Measurements from ENCODE around the gene PAPOLG. TPM values are rescaled to one million over a fixed set of nuclear protein-coding genes. Genes with fewer than 3 reads are reported as not detected.
A peak's percentile ranks its signal among the peaks of the same experiment; 100 is the strongest.

PAPOLG gene
- total RNA-seq, 5 donors from 2014 or later (not counting 1 experiment from before 2014, with no cell fraction given): 20.6 to 34.8 (median 29.6) TPM

- Histone ChIP-seq H3K9me3 (no peaks in the 10 kb centered on the region), H3K36me3 (ENCODE audit: control insufficient read depth in 2 of 2, extremely low read depth in 1 of 2, insufficient read depth in 1 of 2, low read length in 1 of 2) (no peaks in the 10 kb centered on the region), H3K27ac (ENCODE audit: low read length) (no peak overlapping the region), H3K4me1 (ENCODE audit: control insufficient read depth in 1 of 2, extremely low read depth in 1 of 2, insufficient read depth in 2 of 2, low read length in 2 of 2) (no peaks in the 10 kb centered on the region), H3K4me3 (ENCODE audit: control insufficient read depth in 1 of 2, extremely low read depth in 1 of 2, low read length in 1 of 2) (no peak overlapping the region), H3K27me3 (replicated peaks in 1 of 2; ENCODE audit: control insufficient read depth in 2 of 2, extremely low read depth in 1 of 2, insufficient read depth in 2 of 2, low read length in 1 of 2) (peaks cover 0 to 17% of the 10 kb centered on the region in 2 experiments)
- DNase-seq: no peak
- Mint-ChIP-seq H3K4me3 (no peak overlapping the region), H3K27me3 (peaks cover 25 to 32% of the 10 kb centered on the region in 2 donors), H3K27ac (no peak overlapping the region), H3K9me3 (no peaks in the 10 kb centered on the region), H3K36me3 (peaks cover 3% of the 10 kb centered on the region), H3K4me1 (peaks cover 2 to 8% (median 7%) of the 10 kb centered on the region in 3 donors)
- no peak for ATAC-seq (replicated peaks in 1 of 4)
- 100% methylated on average over 2 of the region's 6 CpGs for WGBS (ENCODE audit: insufficient coverage)
- ChIA-PET CTCF (no interaction called here), POLR2A (no interaction called here)
These were observed 16.9 kb upstream of the PAPOLG start for GRCh38 chr2:60739156-60739555.

DNA sequence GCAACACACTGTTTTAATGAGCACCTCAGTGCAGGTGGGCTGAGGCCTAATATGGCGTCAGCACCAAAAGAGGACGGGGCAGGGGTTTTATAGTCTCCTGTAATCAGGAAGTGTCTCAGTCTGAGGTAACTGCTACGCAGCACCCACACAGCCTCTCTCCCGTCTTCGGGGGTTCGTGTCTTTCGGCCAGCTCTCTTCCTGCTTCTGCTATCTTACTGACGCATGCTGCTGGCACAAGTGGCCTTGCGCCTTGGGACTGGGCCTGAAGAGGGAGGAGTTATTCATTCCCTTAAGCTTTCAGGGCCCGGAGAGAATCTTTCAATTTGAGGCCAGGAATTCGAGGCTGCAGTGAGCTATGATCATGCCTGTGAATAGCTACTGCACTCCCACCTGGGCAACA is 14.5 kb upstream of the PAPOLG start:
- ATAC-seq (replicated peaks in 1 of 4): no peak
- no peaks in the 10 kb centered on the region for H3K9me3 ChIP-seq
- no peak overlapping the region for H3K27ac Mint-ChIP-seq
- no peak overlapping the region for H3K4me3 ChIP-seq (ENCODE audit: control insufficient read depth in 1 of 2, extremely low read depth in 1 of 2, low read length in 1 of 2)
- peaks cover 3% of the 10 kb centered on the region for H3K36me3 Mint-ChIP-seq
- peaks cover 9 to 15% of the 10 kb centered on the region in 2 experiments for H3K4me1 ChIP-seq (ENCODE audit: control insufficient read depth in 1 of 2, extremely low read depth in 1 of 2, insufficient read depth in 2 of 2, low read length in 2 of 2)
- WGBS (ENCODE audit: insufficient coverage): 89% methylated on average over 6 of the region's 11 CpGs
- POLR2A ChIA-PET: no interaction called here
- no peak for DNase-seq
- peaks cover 13 to 20% of the 10 kb centered on the region in 2 donors for H3K27me3 Mint-ChIP-seq
- H3K4me3 Mint-ChIP-seq: no peak overlapping the region
- CTCF ChIA-PET: interaction anchor here in 1 of 2 donors (0.6 kb wide), 1 partner anchor 15 kb away, joined by 6 read pairs; no protein-coding TSS in a partner anchor
- no peaks in the 10 kb centered on the region for H3K9me3 Mint-ChIP-seq
- H3K27me3 ChIP-seq (replicated peaks in 1 of 2; ENCODE audit: control insufficient read depth in 2 of 2, extremely low read depth in 1 of 2, insufficient read depth in 2 of 2, low read length in 1 of 2): peaks cover 0 to 17% of the 10 kb centered on the region in 2 experiments
- H3K4me1 Mint-ChIP-seq: peaks cover 9 to 15% (median 13%) of the 10 kb centered on the region in 3 donors
- no peak overlapping the region for H3K27ac ChIP-seq (ENCODE audit: low read length)
- no peaks in the 10 kb centered on the region for H3K36me3 ChIP-seq (ENCODE audit: control insufficient read depth in 2 of 2, extremely low read depth in 1 of 2, insufficient read depth in 1 of 2, low read length in 1 of 2)

- no CpG with 5 or more reads among the region's 4 CpGs for WGBS (ENCODE audit: insufficient coverage)
- peaks cover 3% of the 10 kb centered on the region for H3K36me3 Mint-ChIP-seq
- CTCF ChIA-PET: no interaction called here
- peaks cover 11 to 15% (median 13%) of the 10 kb centered on the region in 3 donors for H3K4me1 Mint-ChIP-seq
- no peak overlapping the region for H3K27ac ChIP-seq (ENCODE audit: low read length)
- H3K4me3 Mint-ChIP-seq: no peak overlapping the region
- DNase-seq (no peak), ATAC-seq (replicated peaks in 1 of 4) (no peak)
- H3K9me3 ChIP-seq: no peaks in the 10 kb centered on the region
- no peaks in the 10 kb centered on the region for H3K9me3 Mint-ChIP-seq
- H3K27me3 Mint-ChIP-seq: peaks cover 13 to 17% of the 10 kb centered on the region in 2 donors
- H3K4me3 ChIP-seq (ENCODE audit: control insufficient read depth in 1 of 2, extremely low read depth in 1 of 2, low read length in 1 of 2): no peak overlapping the region
- peaks cover 9 to 15% of the 10 kb centered on the region in 2 experiments for H3K4me1 ChIP-seq (ENCODE audit: control insufficient read depth in 1 of 2, extremely low read depth in 1 of 2, insufficient read depth in 2 of 2, low read length in 2 of 2)
- no peaks in the 10 kb centered on the region for H3K36me3 ChIP-seq (ENCODE audit: control insufficient read depth in 2 of 2, extremely low read depth in 1 of 2, insufficient read depth in 1 of 2, low read length in 1 of 2)
- POLR2A ChIA-PET: interaction anchor here in 1 of 2 donors (1.0 kb wide), 1 partner anchor 13 kb away, joined by 3 read pairs; the partner anchor contains the start of gene PAPOLG
- H3K27ac Mint-ChIP-seq: no peak overlapping the region
- peaks cover 0 to 13% of the 10 kb centered on the region in 2 experiments for H3K27me3 ChIP-seq (replicated peaks in 1 of 2; ENCODE audit: control insufficient read depth in 2 of 2, extremely low read depth in 1 of 2, insufficient read depth in 2 of 2, low read length in 1 of 2)
These were observed 13.6 kb upstream of the PAPOLG start for GRCh38 chr2:60742419-60742818.

- Mint-ChIP-seq H3K9me3 (no peaks in the 10 kb centered on the region), H3K27me3 (peaks cover 1 to 4% of the 10 kb centered on the region in 2 donors), H3K27ac (no peak overlapping the region), H3K4me3 (no peak overlapping the region), H3K4me1 (peaks cover 11 to 15% (median 13%) of the 10 kb centered on the region in 3 donors), H3K36me3 (no peaks in the 10 kb centered on the region)
- Histone ChIP-seq H3K27me3 (replicated peaks in 1 of 2; ENCODE audit: control insufficient read depth in 2 of 2, extremely low read depth in 1 of 2, insufficient read depth in 2 of 2, low read length in 1 of 2) (peaks cover 0 to 4% of the 10 kb centered on the region in 2 experiments), H3K36me3 (ENCODE audit: control insufficient read depth in 2 of 2, extremely low read depth in 1 of 2, insufficient read depth in 1 of 2, low read length in 1 of 2) (no peaks in the 10 kb centered on the region), H3K4me3 (ENCODE audit: control insufficient read depth in 1 of 2, extremely low read depth in 1 of 2, low read length in 1 of 2) (no peak overlapping the region), H3K4me1 (ENCODE audit: control insufficient read depth in 1 of 2, extremely low read depth in 1 of 2, insufficient read depth in 2 of 2, low read length in 2 of 2) (peaks cover 9 to 15% of the 10 kb centered on the region in 2 experiments), H3K9me3 (no peaks in the 10 kb centered on the region), H3K27ac (ENCODE audit: low read length) (no peak overlapping the region)
- ATAC-seq (replicated peaks in 1 of 4) (no peak), DNase-seq (no peak)
- ChIA-PET POLR2A (no interaction called here), CTCF (interaction anchor here in 1 of 2 donors (0.6 kb wide), 1 partner anchor 11 kb away, joined by 4 read pairs; the partner anchor contains the start of gene PAPOLG)
- 88% methylated on average over 4 of the region's 5 CpGs for WGBS (ENCODE audit: insufficient coverage)
These were observed 10.7 kb upstream of the PAPOLG start for GRCh38 chr2:60745330-60745729.

- Mint-ChIP-seq H3K36me3 (no peaks in the 10 kb centered on the region), H3K9me3 (no peaks in the 10 kb centered on the region), H3K4me1 (peaks cover 11 to 15% (median 13%) of the 10 kb centered on the region in 3 donors), H3K4me3 (peak overlapping the region in 1 of 3 donors; percentile 42), H3K27me3 (peaks cover 4% of the 10 kb centered on the region in 2 donors), H3K27ac (peak overlapping the region; percentile 10 to 55)
- WGBS (ENCODE audit: insufficient coverage): 43% methylated on average over 6 of the region's 7 CpGs
- H3K4me1 ChIP-seq (ENCODE audit: control insufficient read depth in 1 of 2, extremely low read depth in 1 of 2, insufficient read depth in 2 of 2, low read length in 2 of 2): peaks cover 9 to 15% of the 10 kb centered on the region in 2 experiments
- ChIA-PET POLR2A (no interaction called here), CTCF (interaction anchor here in 1 of 2 donors (0.6 kb wide), 1 partner anchor 10 kb away, joined by 4 read pairs; the partner anchor contains the start of gene PAPOLG)
- no peaks in the 10 kb centered on the region for H3K9me3 ChIP-seq
- no peak overlapping the region for H3K4me3 ChIP-seq (ENCODE audit: control insufficient read depth in 1 of 2, extremely low read depth in 1 of 2, low read length in 1 of 2)
- DNase-seq (peak in 7 of 35 experiments; percentile 2 to 17 (median 9)), ATAC-seq (replicated peaks in 1 of 4) (peak; percentile 44 to 78 (median 62))
- no peaks in the 10 kb centered on the region for H3K36me3 ChIP-seq (ENCODE audit: control insufficient read depth in 2 of 2, extremely low read depth in 1 of 2, insufficient read depth in 1 of 2, low read length in 1 of 2)
- H3K27me3 ChIP-seq (replicated peaks in 1 of 2; ENCODE audit: control insufficient read depth in 2 of 2, extremely low read depth in 1 of 2, insufficient read depth in 2 of 2, low read length in 1 of 2): peaks cover 0 to 4% of the 10 kb centered on the region in 2 experiments
- no peak overlapping the region for H3K27ac ChIP-seq (ENCODE audit: low read length)
These were observed 10.3 kb upstream of the PAPOLG start for GRCh38 chr2:60745761-60746160.

GRCh38 chr2:60746318-60746717 is 9.8 kb upstream of the PAPOLG start:
- Mint-ChIP-seq H3K4me3 (peak overlapping the region in 1 of 3 donors; percentile 42), H3K27ac (no peak overlapping the region), H3K9me3 (no peaks in the 10 kb centered on the region), H3K27me3 (peaks cover 4% of the 10 kb centered on the region in 2 donors), H3K4me1 (peaks cover 11 to 15% (median 13%) of the 10 kb centered on the region in 3 donors), H3K36me3 (no peaks in the 10 kb centered on the region)
- Histone ChIP-seq H3K4me1 (ENCODE audit: control insufficient read depth in 1 of 2, extremely low read depth in 1 of 2, insufficient read depth in 2 of 2, low read length in 2 of 2) (peaks cover 9 to 15% of the 10 kb centered on the region in 2 experiments), H3K27ac (ENCODE audit: low read length) (no peak overlapping the region), H3K4me3 (ENCODE audit: control insufficient read depth in 1 of 2, extremely low read depth in 1 of 2, low read length in 1 of 2) (no peak overlapping the region), H3K27me3 (replicated peaks in 1 of 2; ENCODE audit: control insufficient read depth in 2 of 2, extremely low read depth in 1 of 2, insufficient read depth in 2 of 2, low read length in 1 of 2) (peaks cover 0 to 4% of the 10 kb centered on the region in 2 experiments), H3K9me3 (no peaks in the 10 kb centered on the region), H3K36me3 (ENCODE audit: control insufficient read depth in 2 of 2, extremely low read depth in 1 of 2, insufficient read depth in 1 of 2, low read length in 1 of 2) (no peaks in the 10 kb centered on the region)
- 87% methylated on average over 3 of the region's 8 CpGs for WGBS (ENCODE audit: insufficient coverage)
- no peak for DNase-seq
- ChIA-PET POLR2A (no interaction called here), CTCF (no interaction called here)
- ATAC-seq (replicated peaks in 1 of 4): no peak

Measured in T-cell (primary cell).